ENCODE data around the gene TICAM2.

DNA sequence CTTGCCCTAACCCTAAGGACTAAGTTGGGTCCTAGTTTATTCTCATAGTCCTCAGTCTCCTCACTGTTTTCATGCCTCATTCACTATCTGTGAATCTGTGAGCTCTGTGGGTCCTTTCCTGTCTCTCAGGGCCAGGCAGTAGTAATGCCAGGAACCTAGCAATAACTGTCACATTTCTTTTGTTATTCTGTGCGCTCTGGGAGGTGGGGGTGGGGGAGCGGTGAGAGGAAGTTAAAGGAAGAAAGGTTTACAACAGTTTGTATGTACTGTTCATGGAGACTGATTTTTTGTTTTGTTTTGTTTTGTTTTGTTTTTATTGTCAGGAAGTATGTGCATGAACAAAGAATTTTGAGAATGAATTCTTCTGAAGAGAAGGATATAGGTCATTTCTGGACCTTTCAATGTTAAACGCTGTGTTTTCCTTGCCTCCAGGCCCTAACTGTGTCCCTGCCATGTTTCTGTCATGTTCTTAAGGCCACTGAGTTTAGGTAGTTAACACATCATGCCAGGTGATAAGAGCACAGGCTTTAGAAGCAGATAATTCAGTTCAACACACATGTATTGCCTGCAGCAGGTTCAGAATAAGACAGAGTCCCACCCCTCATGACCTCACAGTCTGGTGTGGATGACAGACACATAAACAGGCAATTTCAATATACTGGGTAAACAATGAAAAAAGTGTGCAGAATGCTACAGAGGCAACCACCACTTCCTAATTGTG, 44.5 kb downstream of the TICAM2 start:
- TF ChIP-seq, protein P1, sequence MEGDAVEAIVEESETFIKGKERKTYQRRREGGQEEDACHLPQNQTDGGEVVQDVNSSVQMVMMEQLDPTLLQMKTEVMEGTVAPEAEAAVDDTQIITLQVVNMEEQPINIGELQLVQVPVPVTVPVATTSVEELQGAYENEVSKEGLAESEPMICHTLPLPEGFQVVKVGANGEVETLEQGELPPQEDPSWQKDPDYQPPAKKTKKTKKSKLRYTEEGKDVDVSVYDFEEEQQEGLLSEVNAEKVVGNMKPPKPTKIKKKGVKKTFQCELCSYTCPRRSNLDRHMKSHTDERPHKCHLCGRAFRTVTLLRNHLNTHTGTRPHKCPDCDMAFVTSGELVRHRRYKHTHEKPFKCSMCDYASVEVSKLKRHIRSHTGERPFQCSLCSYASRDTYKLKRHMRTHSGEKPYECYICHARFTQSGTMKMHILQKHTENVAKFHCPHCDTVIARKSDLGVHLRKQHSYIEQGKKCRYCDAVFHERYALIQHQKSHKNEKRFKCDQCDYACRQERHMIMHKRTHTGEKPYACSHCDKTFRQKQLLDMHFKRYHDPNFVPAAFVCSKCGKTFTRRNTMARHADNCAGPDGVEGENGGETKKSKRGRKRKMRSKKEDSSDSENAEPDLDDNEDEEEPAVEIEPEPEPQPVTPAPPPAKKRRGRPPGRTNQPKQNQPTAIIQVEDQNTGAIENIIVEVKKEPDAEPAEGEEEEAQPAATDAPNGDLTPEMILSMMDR (IDR thresholded peaks at IDR 0.05 in 2 of 3, conservative IDR thresholded peaks at IDR 0.05 in 1 of 3; ENCODE audit: insufficient read depth in 2 of 3, low read depth in 1 of 3, low read length in 3 of 3): no peak
- TF ChIP-seq GATAD2A (IDR thresholded peaks at IDR 0.05) (no peak), ZNF699 (CRISPR knock-in tag; IDR thresholded peaks at IDR 0.05; ENCODE audit: insufficient replicate concordance) (no peak), KDM5B (IDR thresholded peaks at IDR 0.05; ENCODE audit: insufficient replicate concordance, low read depth, low read length) (no peak), POLR2AphosphoS5 (IDR thresholded peaks at IDR 0.05; ENCODE audit: control insufficient read depth, insufficient read depth, low read depth, low read length) (no peak), TBL1XR1 (IDR thresholded peaks at IDR 0.05; ENCODE audit: low read length in 2 of 2) (no peak), FOS (IDR thresholded peaks at IDR 0.05; ENCODE audit: extremely low read depth, insufficient read length) (no peak), POLR2A (conservative IDR thresholded peaks at IDR 0.05) (no peak)
- TF ChIP-seq, protein P2, sequence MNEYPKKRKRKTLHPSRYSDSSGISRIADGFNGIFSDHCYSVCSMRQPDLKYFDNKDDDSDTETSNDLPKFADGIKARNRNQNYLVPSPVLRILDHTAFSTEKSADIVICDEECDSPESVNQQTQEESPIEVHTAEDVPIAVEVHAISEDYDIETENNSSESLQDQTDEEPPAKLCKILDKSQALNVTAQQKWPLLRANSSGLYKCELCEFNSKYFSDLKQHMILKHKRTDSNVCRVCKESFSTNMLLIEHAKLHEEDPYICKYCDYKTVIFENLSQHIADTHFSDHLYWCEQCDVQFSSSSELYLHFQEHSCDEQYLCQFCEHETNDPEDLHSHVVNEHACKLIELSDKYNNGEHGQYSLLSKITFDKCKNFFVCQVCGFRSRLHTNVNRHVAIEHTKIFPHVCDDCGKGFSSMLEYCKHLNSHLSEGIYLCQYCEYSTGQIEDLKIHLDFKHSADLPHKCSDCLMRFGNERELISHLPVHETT (CRISPR knock-in tag; conservative IDR thresholded peaks at IDR 0.05 in 1 of 2, IDR thresholded peaks at IDR 0.05 in 1 of 2): no peak
